Testis (tissue), 3 donors: ENCODE measurements around the gene UPK1A. TPM values are rescaled to one million over a fixed set of nuclear protein-coding genes. Genes with fewer than 3 reads are reported as not detected.

Source experiments
- DNase-seq: peaks from one replicate; pipeline ENCODE4 v3.0.0-alpha.2; 2019
- H3K27ac ChIP-seq, 2 donors: fragments of 200-600 bp; sonication (generic); one replicate each; pipeline ENCODE4 v1.5.1; 2019
- H3K27me3 ChIP-seq: fragments of 200-600 bp; sonication (generic); one replicate; pipeline ENCODE4 v1.5.1; 2019
- H3K36me3 ChIP-seq: fragments of 200-600 bp; sonication (generic); one replicate; pipeline ENCODE4 v1.5.1; 2017; ENCODE audit warnings: low read depth; ENCODE audit errors: missing control alignments
- H3K4me1 ChIP-seq: fragments of 200-600 bp; sonication (generic); one replicate; pipeline ENCODE4 v1.5.1; 2019
- H3K4me3 ChIP-seq, 2 donors: fragments of 200-600 bp; sonication (generic); one replicate each; pipeline ENCODE4 v1.5.1; 2017 to 2019
- H3K9me3 ChIP-seq: fragments of 200-600 bp; sonication (generic); one replicate; pipeline ENCODE4 v1.5.1; 2017
- POLR2A ChIP-seq: fragments of 450-650 bp; IDR thresholded peaks from one replicate; pipeline ENCODE4 v1.6.1; 2017; ENCODE audit warnings: antibody characterized with exemption, mild to moderate bottlenecking, moderate library complexity
- WGBS, 2 donors: methylation state at CpG; one replicate each; pipeline ENCODE4 v1.1.5; 2018; 5-methylcytosine and 5-hydroxymethylcytosine counted together
- intact Hi-C: fragments of 100-400 bp; cut with DNase I; formaldehyde crosslinking; loops from one replicate; pipeline ENCODE4 v1.15.1; 2023; ENCODE audit warnings: low total_unique reads
- polyA plus RNA-seq: library from polyadenylated mRNA; stranded (reverse); fragments of 350-450 nt; fragmentation: Illumina TruSeq; extraction: RNeasy Lipid Tissue Mini Kit (QIAGEN cat#74804); gene quantifications from one replicate; pipeline ENCODE4 v1.2.3, GENCODE V29; 2014; ENCODE audit warnings: low read depth, low replicate concordance; ENCODE audit not compliant: insufficient read depth
- total RNA-seq, 2 donors: library from RNA; depleted of rRNA; stranded (reverse); fragments of >200 nt; gene quantifications; one replicate each; pipeline ENCODE4 v1.2.3, GENCODE V29; 2016
- TF ChIP-seq, protein P1 (sequence below), 3 experiments: fragments of 450-650 bp in 2 of 3; fragments of 200-600 bp in 1 of 3; sonication (generic) in 1 of 3; IDR thresholded peaks; one replicate each; pipeline ENCODE4 v1.5.1; 2016 to 2019; ENCODE audit warnings: antibody characterized with exemption in 3 of 3, mild to moderate bottlenecking in 2 of 3, moderate library complexity in 1 of 3

Gene UPK1A
- total and polyA plus RNA-seq, 3 donors from 2014 or later: 0.37 to 1.0 (median 0.47) TPM

- Histone ChIP-seq H3K9me3 (no peaks in the 10 kb centered on the region), H3K36me3 (no peaks in the 10 kb centered on the region), H3K27me3 (no peaks in the 10 kb centered on the region), H3K4me3 (no peak overlapping the region), H3K27ac (no peak overlapping the region), H3K4me1 (peaks cover 7% of the 10 kb centered on the region)
- TF ChIP-seq, protein P1, sequence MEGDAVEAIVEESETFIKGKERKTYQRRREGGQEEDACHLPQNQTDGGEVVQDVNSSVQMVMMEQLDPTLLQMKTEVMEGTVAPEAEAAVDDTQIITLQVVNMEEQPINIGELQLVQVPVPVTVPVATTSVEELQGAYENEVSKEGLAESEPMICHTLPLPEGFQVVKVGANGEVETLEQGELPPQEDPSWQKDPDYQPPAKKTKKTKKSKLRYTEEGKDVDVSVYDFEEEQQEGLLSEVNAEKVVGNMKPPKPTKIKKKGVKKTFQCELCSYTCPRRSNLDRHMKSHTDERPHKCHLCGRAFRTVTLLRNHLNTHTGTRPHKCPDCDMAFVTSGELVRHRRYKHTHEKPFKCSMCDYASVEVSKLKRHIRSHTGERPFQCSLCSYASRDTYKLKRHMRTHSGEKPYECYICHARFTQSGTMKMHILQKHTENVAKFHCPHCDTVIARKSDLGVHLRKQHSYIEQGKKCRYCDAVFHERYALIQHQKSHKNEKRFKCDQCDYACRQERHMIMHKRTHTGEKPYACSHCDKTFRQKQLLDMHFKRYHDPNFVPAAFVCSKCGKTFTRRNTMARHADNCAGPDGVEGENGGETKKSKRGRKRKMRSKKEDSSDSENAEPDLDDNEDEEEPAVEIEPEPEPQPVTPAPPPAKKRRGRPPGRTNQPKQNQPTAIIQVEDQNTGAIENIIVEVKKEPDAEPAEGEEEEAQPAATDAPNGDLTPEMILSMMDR (IDR thresholded peaks at IDR 0.05): no peak
- TF ChIP-seq POLR2A: no peak
- intact Hi-C loops: loop anchor here (10.0 kb wide), 1 partner anchor 166 kb away; the partner anchor contains the start of gene TMEM147
- WGBS, 2 donors: 75 to 79% methylated on average over 13 of the region's 13 CpGs
- DNase-seq: no peak
These were observed 44.7 kb downstream of the UPK1A start for GRCh38 chr19:35710784-35711723.

DNA sequence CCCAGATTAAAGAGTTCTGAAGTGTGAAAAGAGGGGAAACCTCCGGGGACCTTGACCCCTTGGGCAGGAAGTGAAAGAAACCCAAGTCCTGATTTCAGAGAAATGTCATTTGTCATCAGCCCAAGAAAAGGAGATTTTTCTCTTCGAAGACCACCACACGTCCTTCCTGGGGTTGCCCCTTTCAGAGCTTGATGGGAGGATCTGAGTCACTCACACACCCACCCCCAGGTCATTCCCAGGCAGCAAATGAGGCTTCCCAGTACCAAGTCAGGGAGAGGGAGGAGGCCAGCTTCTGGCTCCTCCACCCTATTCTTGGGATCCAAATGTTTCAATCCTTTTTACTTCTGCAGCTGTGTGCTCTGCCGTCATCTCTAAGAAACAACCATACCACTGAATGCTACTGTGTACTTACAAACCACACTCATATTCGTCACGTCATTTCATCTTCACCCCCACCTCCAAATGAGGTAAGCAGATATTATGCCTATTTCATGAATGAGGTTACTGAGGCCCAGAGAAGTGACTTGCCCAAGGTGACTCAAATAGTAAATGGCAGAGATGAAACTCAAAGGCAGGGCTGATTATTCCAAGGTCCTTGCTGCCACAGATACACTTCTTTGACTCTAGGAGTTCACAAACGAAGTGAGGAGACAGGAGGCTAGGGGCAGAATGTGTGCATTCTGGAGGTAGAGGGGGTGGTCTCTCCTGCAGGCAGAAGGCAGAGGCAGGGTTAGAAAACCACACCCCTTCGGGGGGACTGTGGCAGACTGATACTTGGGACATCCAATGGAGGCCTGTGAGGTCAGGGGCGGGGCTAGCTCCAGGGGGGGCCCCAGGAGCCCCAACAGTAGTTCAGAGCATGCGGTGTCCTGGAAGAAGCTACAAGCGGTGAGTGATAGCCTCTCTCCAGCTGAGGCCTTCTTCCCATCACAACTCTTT, 46.5 kb downstream of the UPK1A start:
- no peaks in the 10 kb centered on the region for H3K36me3 ChIP-seq
- H3K27ac ChIP-seq: no peak overlapping the region
- no peaks in the 10 kb centered on the region for H3K27me3 ChIP-seq
- H3K4me1 ChIP-seq: peaks cover 10% of the 10 kb centered on the region
- H3K4me3 ChIP-seq: no peak overlapping the region
- no peaks in the 10 kb centered on the region for H3K9me3 ChIP-seq
- TF ChIP-seq, protein P1 (IDR thresholded peaks at IDR 0.05): no peak
- no peak for TF ChIP-seq POLR2A
- no peak for DNase-seq
- 80 to 82% methylated on average over 9 to 11 of the region's 11 CpGs for WGBS, 2 donors
- intact Hi-C loops: loop anchor here (10.0 kb wide), 1 partner anchor 168 kb away; the partner anchor contains the start of gene TMEM147

- intact Hi-C loops: loop anchor here (10.0 kb wide), 1 partner anchor 169 kb away; the partner anchor contains the start of gene TMEM147
- H3K27me3 ChIP-seq: no peaks in the 10 kb centered on the region
- DNase-seq: no peak
- WGBS, 2 donors: 80 to 94% methylated on average over 2 of the region's 2 CpGs
- TF ChIP-seq, protein P1 (IDR thresholded peaks at IDR 0.05): no peak
- TF ChIP-seq POLR2A: no peak
- no peaks in the 10 kb centered on the region for H3K36me3 ChIP-seq
- H3K4me3 ChIP-seq: no peak overlapping the region
- H3K9me3 ChIP-seq: no peaks in the 10 kb centered on the region
- no peak overlapping the region for H3K27ac ChIP-seq
- peaks cover 10% of the 10 kb centered on the region for H3K4me1 ChIP-seq
These were observed 47.2 kb downstream of the UPK1A start for GRCh38 chr19:35713506-35713850.

GRCh38 chr19:35713904-35714495, 47.7 kb downstream of the UPK1A start:
- intact Hi-C loops: loop anchor here (10.0 kb wide), 1 partner anchor 169 kb away; the partner anchor contains the start of gene TMEM147
- H3K4me3 ChIP-seq: no peak overlapping the region
- no peaks in the 10 kb centered on the region for H3K36me3 ChIP-seq
- TF ChIP-seq, protein P1 (IDR thresholded peaks at IDR 0.05): no peak
- TF ChIP-seq POLR2A: no peak
- no peak overlapping the region for H3K27ac ChIP-seq
- no peak for DNase-seq
- H3K9me3 ChIP-seq: no peaks in the 10 kb centered on the region
- 79 to 89% methylated on average over 10 to 12 of the region's 12 CpGs for WGBS, 2 donors
- H3K4me1 ChIP-seq: peaks cover 12% of the 10 kb centered on the region
- no peaks in the 10 kb centered on the region for H3K27me3 ChIP-seq
